Renal cortical epithelial cell (primary cell): ENCODE measurements around the gene CPSF6. TPM values are rescaled to one million over a fixed set of nuclear protein-coding genes. Genes with fewer than 3 reads are reported as not detected.
A peak's percentile ranks its signal among the peaks of the same experiment; 100 is the strongest.
"Not testable (repeated sequence)": the region's sequence is repeated elsewhere in the genome, so short reads cannot be mapped to it uniquely, and the experiment has no call there.

Experiments used
- DNase-seq: peaks from one replicate; pipeline ENCODE4 v3.0.0-alpha.2; 2011; ENCODE audit warnings: low read depth
- total RNA-seq: library from RNA; depleted of rRNA; stranded (reverse); fragments of >200 nt; gene quantifications from 2 replicates; pipeline ENCODE4 v1.2.3, GENCODE V29; 2014

Gene CPSF6
- 15.5 and 30.2 TPM in 2 replicates for total RNA-seq

GRCh38 chr12:69239352-69239921, at the start of gene CPSF6:
CPSF6 (plus strand) TSS chr12:69239569; CDS start chr12:69239647, 78 bp downstream.
- DNase-seq, result peak; percentile 68

DNA sequence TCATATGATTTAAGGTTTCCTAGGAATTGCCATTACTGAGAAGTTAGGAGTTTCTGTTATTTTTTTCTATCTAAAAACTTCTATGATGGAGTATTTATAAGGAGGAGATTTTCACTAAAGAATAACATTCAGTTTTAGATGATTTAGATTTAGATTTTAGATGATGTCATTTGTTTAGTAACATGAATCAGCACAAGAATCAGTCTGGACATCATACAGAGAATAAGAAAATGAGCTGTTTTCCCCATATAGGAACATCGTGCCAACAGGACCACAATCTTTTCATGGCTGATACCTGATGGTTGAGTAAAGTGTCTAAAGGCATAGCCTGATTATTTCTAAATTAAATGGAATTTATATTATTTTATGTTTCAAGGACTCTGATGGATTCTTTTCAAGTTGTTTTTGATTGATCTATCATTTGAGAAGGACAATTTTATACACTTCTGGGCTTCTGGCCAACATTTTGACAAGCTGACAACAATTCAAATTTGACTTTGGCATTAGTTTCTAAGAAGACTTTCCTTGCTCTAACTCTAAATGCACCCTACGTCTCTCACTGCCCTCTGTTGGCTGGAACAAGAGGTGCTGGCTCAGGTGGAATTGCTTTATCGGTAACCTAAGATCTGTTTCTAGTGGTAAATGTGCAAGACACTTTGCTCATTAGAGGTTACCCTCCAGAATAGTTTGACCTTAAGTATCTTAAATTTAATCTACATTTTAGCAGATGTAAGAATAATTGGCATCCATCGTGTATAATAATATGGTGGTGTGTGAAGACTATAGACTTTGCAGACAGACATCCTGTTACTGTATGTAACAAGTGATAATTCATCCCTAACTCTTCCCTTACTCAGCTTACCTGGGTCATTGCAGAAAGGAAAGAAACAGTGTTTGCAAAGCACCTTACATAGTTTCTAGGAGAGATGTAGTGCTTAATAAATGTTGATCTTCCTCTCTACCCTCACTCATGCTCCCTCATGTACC, 42.8 kb upstream of the CPSF6 start:
- peak; percentile 8 for DNase-seq

DNA sequence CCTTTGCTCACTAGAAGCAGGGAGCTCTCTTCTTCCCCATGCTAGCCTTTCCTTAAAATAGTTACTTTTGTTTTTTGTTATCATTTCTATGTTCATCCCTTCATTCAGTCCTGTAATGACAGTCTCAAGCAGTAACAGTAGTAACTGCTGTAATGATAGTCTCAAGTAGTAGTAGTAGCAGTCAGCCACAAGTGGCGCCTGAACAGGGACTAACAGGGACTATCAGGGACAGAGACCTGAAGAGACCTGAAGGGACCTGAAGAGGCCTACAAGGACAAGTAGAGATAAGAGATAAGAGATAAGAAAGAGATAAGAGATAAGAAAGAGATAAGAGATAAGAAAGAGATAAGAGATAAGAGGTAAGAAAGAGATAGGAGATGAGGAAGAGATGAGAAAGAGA, 39.4 kb upstream of the CPSF6 start:
- DNase-seq, result not testable (repeated sequence)

DNA sequence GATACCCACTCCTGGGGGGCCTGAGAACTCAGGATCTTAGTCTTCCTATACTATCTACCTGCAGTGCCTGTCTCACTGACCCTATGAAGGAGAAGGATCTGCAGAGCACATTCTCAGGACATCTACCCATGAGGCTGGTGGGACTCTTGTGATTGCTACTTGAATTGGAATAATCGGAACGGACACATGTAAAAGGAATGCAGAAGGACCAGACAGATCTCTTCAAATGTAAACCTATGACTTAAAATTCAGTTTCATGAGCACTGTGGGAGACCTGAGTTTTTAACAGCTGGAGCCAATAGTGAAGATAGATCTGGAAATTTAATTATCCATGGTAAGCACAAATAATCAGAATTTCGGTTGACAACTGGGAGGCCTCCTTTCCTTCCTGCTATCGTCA, 35.2 kb upstream of the CPSF6 start:
- DNase-seq, result no peak

GRCh38 chr12:69210661-69211060, 28.7 kb upstream of the CPSF6 start:
- DNase-seq, result no peak

- no peak for DNase-seq
These were observed 28.2 kb upstream of the CPSF6 start for GRCh38 chr12:69211160-69211559.

DNA sequence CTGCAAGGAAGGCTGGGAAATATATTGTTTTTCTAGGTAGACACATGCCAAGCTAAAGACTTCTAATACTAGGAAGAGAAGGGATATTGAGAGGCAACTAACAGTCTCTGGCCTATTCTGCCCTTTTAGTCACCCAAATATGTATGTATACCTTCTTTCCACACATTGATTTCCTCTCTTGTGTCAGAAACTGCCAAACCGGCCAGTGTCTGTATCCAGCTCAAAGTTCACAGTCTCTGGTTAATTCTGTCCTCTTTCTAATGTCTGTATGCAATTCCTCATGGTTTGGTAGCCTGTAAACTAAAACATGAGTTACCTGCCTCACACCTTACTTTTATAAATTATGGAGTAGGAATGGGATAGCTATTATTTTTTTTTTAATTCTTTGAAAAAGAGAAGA, 25.2 kb upstream of the CPSF6 start:
- no peak for DNase-seq

DNA sequence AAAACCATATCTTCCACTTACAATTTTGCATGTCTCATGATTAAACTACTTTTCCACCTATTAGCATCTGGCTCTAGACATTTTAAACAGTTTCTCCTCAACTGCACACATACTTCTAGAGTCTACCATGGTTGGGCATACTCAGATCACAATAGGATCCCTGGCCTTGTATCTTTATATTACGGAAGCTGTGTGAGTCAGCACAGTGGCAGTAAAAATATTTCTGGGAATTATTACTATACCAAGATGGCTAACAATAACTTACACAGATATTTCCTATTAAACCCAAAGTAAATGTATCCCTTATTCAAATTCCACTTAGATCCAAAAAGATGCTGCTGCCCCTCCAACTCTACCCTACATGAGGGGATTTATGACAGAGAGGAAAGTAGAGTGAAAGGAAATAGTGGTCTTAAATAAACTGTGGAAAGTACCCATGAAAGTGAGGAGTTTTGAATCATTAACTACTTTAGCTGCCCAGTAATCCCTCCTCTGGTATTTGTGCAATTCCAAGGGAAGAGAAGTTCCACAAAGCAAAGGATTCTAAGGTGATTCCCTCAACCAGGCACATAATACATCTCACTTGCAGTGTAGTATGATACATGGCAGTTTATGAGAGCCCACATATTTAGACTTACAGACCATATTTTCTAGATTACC, 14.0 kb upstream of the CPSF6 start:
- DNase-seq, result peak; percentile 87

GRCh38 chr12:69231479-69231878, 7.9 kb upstream of the CPSF6 start:
- DNase-seq, result no peak

DNA sequence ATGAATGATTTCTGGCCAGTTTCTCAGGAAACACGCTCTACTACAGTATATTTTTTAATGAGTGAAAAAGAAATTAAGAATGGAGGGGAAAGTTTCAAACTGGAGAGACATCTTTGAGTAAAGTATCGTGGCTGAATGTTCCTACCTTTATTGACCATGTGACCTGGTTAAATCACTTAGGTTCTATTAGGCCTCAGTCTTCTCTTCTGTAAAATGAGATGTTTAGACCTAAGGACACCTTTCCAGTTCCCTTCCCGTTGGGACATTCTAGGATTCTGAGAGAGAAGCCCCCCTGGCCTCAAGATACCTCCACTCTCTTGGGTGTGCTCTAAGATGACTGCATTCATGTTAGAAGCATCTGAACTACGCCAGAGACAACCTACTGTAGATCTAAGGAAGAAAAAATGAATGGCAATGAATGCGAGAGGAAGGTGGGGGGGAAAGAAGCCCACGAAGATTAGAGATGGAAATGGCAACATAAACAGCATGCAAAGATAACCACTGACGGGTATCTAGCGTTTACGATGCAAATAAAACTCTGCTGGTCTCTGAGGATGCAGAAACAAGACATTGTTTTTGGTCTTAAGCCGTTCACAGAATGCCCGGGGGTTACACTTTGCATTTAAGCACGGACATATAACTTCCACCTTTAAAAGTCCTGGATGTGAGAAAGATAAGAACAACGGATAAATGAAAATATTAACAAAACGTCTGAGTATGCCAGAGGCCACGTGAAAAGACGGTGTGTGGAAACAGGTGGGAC, 599 bp upstream of the CPSF6 start:
- peak; percentile 14 for DNase-seq

DNA sequence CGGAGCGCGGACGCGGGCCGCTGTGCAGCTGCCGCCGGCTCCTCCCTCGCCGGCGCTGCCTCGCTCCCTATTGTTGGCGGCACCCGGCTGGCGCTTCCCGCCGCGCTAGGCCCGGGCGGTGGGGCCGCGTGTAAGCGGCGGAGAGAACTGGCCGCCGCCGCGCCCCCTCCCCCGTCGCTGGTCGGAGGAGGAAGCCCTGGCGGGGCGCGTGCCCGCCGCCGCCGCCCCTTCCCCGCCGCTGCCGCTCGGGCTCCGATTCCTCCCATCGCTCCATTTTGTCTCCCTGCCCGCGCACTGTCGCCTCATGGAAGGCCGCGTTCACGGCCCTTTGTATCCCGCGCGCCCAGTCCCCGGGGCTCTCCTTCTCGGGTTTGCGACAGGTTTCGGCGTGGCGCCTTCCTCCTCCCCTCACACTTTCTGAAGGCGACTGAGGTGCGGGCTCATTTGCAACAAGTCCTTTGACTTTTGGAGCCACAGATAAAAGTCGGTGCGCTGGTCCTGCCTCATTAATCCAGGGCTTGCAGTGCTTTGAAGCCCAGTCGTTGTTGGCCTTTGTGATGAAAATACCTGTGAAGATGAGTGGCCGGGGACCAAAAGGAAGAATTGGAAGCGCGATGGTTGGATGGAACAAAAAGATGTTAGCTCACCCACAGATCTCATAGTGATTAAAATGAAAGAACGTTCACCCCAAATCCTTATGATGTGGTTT, 707 bp downstream of the CPSF6 start:
- no peak for DNase-seq

- no peak for DNase-seq
These were observed 1.2 kb downstream of the CPSF6 start for GRCh38 chr12:69240631-69240995.

DNA sequence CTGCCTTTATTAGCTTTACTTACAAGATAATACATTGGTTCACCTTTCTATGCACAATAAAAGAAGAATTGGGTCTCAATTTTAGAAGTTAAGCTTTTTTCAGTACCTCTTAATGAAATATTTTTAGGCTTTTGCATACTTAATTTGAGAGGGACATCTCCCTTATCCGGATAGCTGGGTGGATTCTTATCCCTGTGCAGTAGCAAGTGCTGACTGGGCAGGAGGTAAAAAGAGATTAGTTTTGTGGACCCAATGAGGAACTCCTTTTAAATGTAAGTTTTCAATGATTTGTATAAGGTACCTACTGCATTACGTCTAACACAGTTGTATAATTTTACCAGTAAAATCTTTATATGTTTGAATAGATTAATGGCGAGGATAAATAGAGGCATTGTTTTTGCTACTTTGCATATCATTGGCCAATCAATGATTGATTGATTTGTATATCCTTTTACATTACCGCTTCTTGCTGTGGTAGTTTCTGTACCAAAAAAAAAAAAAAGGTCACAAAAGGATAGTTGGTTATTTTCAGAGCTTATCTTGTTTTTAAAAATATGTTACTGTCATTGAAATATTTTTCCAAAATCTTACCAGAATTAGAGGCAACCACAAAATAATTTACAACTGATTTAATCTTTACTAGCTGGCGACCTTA, 2.2 kb downstream of the CPSF6 start:
- DNase-seq, result no peak

DNA sequence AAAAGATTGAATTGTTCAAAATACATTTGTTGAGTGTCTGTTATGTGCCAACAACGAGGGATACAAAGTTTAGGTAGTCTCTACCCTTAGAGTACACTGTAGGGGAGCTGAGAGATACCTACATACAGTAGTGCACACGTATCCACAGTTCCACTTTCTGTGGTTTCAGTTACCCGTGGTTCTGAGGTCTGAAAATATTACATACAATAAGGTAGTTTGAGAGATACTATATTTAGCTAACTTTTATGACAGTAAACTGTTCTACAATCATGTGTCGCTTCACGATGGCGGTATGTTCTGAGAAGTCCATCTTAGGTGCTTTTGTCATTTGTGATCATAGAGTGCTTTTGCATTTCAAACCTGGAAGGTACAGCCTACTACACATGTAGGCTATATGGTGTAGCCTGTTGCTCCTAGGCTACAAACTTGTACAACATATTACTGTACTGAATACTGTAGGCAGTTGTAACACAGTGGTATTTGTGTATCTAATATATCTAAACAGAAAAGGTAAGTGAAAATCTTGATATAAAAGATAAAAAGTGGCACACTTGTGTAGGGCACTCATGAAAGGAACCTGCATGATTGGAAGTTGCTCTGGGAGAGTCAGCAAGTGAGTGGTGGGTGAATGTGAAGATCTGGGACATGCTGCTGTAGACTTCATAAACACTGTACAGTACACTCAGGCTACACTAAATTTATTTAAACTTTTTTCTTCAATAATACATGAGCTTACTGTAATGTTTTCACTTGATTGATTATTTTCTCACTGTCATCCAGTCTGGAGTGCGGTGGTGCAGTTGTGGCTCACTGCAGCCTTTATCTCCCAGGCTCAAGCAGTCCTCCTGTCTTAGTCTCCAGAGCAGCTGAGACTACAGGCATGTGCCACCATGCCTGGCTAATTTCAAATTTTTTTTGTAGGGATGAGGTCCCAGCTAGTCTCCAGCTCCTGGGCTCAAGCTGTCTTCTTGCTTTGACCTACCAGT, 4.0 kb downstream of the CPSF6 start:
- DNase-seq, result no peak

DNA sequence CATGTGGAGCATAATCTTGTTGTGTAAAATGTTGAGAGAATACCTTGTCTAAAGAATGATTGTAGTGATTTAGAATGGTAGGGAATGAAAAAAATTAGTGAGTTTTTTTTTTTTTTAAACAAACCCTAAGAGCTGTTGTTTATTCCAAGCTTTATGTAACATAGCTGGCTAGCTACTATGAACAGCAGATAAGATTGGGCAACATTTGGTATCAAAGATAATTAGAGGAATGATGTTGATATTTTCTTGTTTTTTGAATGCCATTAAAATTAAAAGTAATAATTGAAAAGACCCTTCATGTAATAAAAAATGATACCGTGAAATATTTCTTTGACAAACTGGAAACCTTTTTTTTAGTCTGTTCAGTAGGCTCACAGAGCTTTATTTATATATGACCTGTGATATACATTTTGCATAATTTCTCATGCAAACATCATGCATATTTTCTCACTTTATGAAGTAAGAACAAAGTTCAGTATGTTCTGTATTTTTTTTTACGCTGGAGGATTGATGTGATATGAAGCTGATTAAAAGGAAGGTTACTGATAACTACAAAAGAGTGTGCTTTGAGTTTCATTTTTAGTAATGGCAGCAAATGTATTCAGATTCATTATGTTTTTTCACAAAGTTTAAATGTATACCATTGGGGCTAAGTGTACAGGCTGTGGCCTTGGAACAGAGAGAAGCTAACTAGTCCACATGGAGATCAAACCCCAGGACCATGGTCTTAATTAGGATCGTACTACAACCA, 8.1 kb downstream of the CPSF6 start:
- DNase-seq, result no peak

DNA sequence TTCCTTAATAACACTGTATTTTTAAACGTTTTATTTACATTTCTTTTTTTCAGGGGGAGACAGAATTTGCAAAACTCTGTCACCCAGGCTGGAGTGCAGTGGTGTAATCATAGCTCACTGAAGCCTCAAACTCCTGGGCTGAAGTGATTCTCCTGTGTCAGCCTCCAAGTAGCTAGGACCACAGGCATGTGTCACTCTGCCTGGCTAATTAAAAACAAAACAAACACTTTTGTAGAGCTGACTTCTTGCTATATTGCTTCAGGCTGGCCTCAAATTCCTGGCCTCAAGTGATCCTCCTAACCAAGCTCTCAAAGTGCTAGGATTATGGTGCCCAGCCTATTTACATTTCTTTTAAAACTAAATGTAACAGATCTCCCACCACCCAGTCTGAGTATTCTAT, 12.7 kb downstream of the CPSF6 start:
- DNase-seq, result peak; percentile 66

DNA sequence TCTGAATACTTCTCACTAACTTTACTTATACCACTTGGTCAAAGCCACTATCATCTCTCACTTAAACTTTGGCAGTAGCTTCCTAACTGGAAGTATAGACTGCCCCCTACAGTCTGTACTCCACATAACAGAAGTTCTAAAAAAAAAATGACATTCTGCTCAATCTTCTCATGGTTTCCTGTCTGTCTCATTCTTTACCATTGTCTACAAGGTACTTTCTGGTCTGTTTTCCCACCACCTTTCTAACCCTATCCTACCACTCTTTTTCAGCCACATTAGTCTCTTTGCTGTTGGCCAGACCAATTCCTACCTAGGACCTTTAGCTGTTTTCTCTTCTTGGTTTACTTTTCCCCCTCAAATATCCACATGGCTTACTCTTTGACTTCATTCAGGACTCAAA, 14.7 kb downstream of the CPSF6 start:
- DNase-seq, result peak; percentile 72

DNA sequence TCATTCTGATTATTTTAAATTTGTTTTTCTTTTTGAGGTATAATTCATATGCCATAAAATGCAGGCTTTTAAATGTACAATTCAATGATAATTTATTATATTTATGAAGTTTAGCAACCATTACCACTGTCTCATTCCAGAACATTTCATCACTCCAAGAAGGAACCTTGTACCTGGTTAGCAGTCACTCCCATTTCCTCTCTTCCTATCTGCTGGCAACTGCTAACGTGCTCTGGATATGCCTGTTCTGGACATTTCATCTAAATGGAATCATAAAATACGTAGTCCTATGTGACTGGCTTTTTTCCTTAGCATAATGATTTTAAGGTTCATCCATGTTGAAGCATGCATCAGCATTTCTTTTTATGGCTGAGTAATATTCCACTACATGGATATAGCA, 15.5 kb downstream of the CPSF6 start:
- no peak for DNase-seq

GRCh38 chr12:69258655-69259054, 19.3 kb downstream of the CPSF6 start:
- no peak for DNase-seq
